Heart left ventricle (tissue), 16 donors: ENCODE results near the gene MCHR1. TPM values are rescaled to one million over a fixed set of nuclear protein-coding genes. Genes with fewer than 3 reads are reported as not detected.

Source experiments
- ATAC-seq, 4 donors: fragments of 200-7000 bp; cut with Tn5 transposase; one replicate each; pipeline ENCODE4 v1.9.1; 2020 to 2022; ENCODE audit warnings: moderate library complexity in 4 of 4, mild to moderate bottlenecking in 3 of 4, moderate number of reproducible peaks in 1 of 4
- DNase-seq, 5 donors: peaks; one replicate each; pipeline ENCODE4 v3.0.0-alpha.2; 2020
- H3K27ac ChIP-seq, 12 donors: fragments of 200-600 bp; sonication (generic) in 4 of 12; one replicate each; pipeline versions ENCODE4 v1.5.0 to v1.8.0; 2016 to 2022; ENCODE audit warnings: mild to moderate bottlenecking in 2 of 12
- H3K27me3 ChIP-seq, 9 donors: fragments of 200-600 bp; sonication (generic) in 2 of 9; one replicate each; pipeline versions ENCODE4 v1.5.1 to v1.8.0; 2016 to 2022; ENCODE audit warnings: mild to moderate bottlenecking in 3 of 9
- H3K36me3 ChIP-seq, 9 donors: fragments of 200-600 bp; sonication (generic) in 2 of 9; one replicate each; pipeline versions ENCODE4 v1.5.0 to v1.8.0; 2018 to 2022; ENCODE audit warnings: mild to moderate bottlenecking in 2 of 9
- H3K4me1 ChIP-seq, 12 donors: fragments of 200-600 bp; sonication (generic) in 4 of 12; one replicate each; pipeline versions ENCODE4 v1.5.0 to v1.8.0; 2016 to 2022; ENCODE audit warnings: mild to moderate bottlenecking in 3 of 12
- H3K4me3 ChIP-seq, 12 donors: fragments of 200-600 bp; sonication (generic) in 4 of 12; one replicate each; pipeline versions ENCODE4 v1.5.0 to v1.8.0; 2017 to 2022; ENCODE audit warnings: mild to moderate bottlenecking in 9 of 12, moderate library complexity in 4 of 12
- H3K9me3 ChIP-seq, 12 donors: fragments of 200-600 bp; sonication (generic) in 4 of 12; one replicate each; pipeline versions ENCODE4 v1.5.0 to v1.8.0; 2016 to 2022; ENCODE audit warnings: mild to moderate bottlenecking in 1 of 12
- CTCF ChIP-seq, 12 donors: fragments of 200-600 bp; sonication (generic) in 4 of 12; IDR thresholded peaks; one replicate each; pipeline versions ENCODE4 v1.5.0 to v1.8.0; 2018 to 2022; ENCODE audit warnings: antibody characterized with exemption in 12 of 12, mild to moderate bottlenecking in 5 of 12
- POLR2A ChIP-seq, 2 donors: fragments of 450-650 bp; IDR thresholded peaks; one replicate each; pipeline ENCODE4 v1.6.1; 2017; ENCODE audit warnings: antibody characterized with exemption in 2 of 2, mild to moderate bottlenecking in 2 of 2, moderate library complexity in 2 of 2
- WGBS, 4 donors: extraction: QIAGEN DNeasy Blood & Tissue Kit in 2 of 4; methylation state at CpG; one replicate each; pipeline versions ENCODE4 v1.1.5 to v1.1.7; 2013 to 2018; 5-methylcytosine and 5-hydroxymethylcytosine counted together
- intact Hi-C, 10 donors: fragments of 100-400 bp; cut with DNase I; formaldehyde crosslinking; loops; one replicate each; pipeline versions ENCODE4 v1.11.1 to v1.14.2; 2022
- polyA plus RNA-seq, 2 donors: library from polyadenylated mRNA; stranded (reverse); fragments of 200-250 nt; gene quantifications; one replicate each; pipeline ENCODE4 v1.2.3, GENCODE V29; 2013
- total RNA-seq, 9 donors: library from RNA; depleted of rRNA in 2 of 9; stranded (reverse); fragments of >200 nt in 2 of 9; fragmentation: NEBNext Ultra II Directional in 3 of 9; extraction: Animal tissue kit (Norgen Biotek cat#: 25700) in 3 of 9; gene quantifications; one replicate each; pipeline versions ENCODE4 v1.1.0 to v1.2.4, GENCODE V29; 2016 to 2023
- donor health status: ischemic (EF 13 %, LVEDD 7.1; RV severe dilation, severe dysfunction).
- donor health status: healthy with polysubstance abuse.
- donor health status: DM: no; HTN: yes; CAD: no.
- donor health status: DM: no; HTN: no; CAD: no.
- donor health status: ischemic (EF 25% LVEDD 6.9; RV normal size, moderate dysfunction).
- donor health status: ischemic (EF 25% LVEDD 5.7; RV mildly dilated, moderate dysfunction).
- donor health status: healthy.
- donor health status: DM: yes; HTN: yes; CAD: no.
- donor health status: ischemic (EF 35%, LVEDD 5.7; RV mildly dilated, moderate dysfunction).
- donor health status: nonischemic (EF 11% LVEDD 7.7; RV severe dilation, severe dysfunction).
- donor health status: DM: yes; HTN: yes; CAD: no.
- donor health status: PGD.
- donor health status: ischemic (EF 29% LVEDD 5.4; RV normal size, mild dysfunction).
- donor health status: nonischemic (EF 23%, LVEDD 6.1; RV moderate dilation, normal function).

MCHR1 gene
- total and polyA plus RNA-seq, 11 donors, result 0.09 to 0.96 (median 0.35) TPM; not detected in 4

GRCh38 chr22:40721266-40721665 lies 42.0 kb downstream of the MCHR1 start:
- intact Hi-C loops, result no loop called here
- Histone ChIP-seq H3K9me3 (no peaks in the 10 kb centered on the region), H3K27ac (no peak overlapping the region), H3K27me3 (no peaks in the 10 kb centered on the region), H3K4me3 (no peak overlapping the region), H3K4me1 (peaks cover 0 to 9% (median 2%) of the 10 kb centered on the region in 12 donors), H3K36me3 (no peaks in the 10 kb centered on the region)
- ATAC-seq, result peak in 2 of 4 donors; percentile 28 to 33
- 18 to 28% (median 20%) methylated on average over 6 of the region's 6 CpGs for WGBS, 4 donors
- DNase-seq, result no peak
- TF ChIP-seq CTCF (IDR thresholded peaks at IDR 0.05) (no peak), POLR2A (IDR thresholded peaks at IDR 0.05) (no peak)

GRCh38 chr22:40723396-40723933 lies 44.2 kb downstream of the MCHR1 start:
- DNase-seq (no peak), ATAC-seq (no peak)
- H3K4me3 ChIP-seq, result no peak overlapping the region
- TF ChIP-seq POLR2A (IDR thresholded peaks at IDR 0.05) (no peak), CTCF (IDR thresholded peaks at IDR 0.05) (no peak)
- H3K27me3 ChIP-seq, result no peaks in the 10 kb centered on the region
- WGBS, 4 donors, result 85 to 94% (median 93%) methylated on average over 13 of the region's 13 CpGs
- intact Hi-C loops, result no loop called here
- H3K9me3 ChIP-seq, result no peaks in the 10 kb centered on the region
- peaks cover 0 to 9% (median 3%) of the 10 kb centered on the region in 12 donors for H3K4me1 ChIP-seq
- no peaks in the 10 kb centered on the region for H3K36me3 ChIP-seq
- no peak overlapping the region for H3K27ac ChIP-seq

- DNase-seq (no peak), ATAC-seq (no peak)
- Histone ChIP-seq H3K9me3 (no peaks in the 10 kb centered on the region), H3K27ac (no peak overlapping the region), H3K4me1 (peaks cover 0 to 4% (median 0%) of the 10 kb centered on the region in 12 donors), H3K4me3 (no peak overlapping the region), H3K27me3 (no peaks in the 10 kb centered on the region), H3K36me3 (no peaks in the 10 kb centered on the region)
- intact Hi-C loops, result no loop called here
- TF ChIP-seq POLR2A (IDR thresholded peaks at IDR 0.05), result no peak
- no peak for TF ChIP-seq CTCF (IDR thresholded peaks at IDR 0.05)
- 57 to 69% (median 59%) methylated on average over 4 of the region's 4 CpGs for WGBS, 4 donors
Observed at GRCh38 chr22:40726514-40726913, 47.2 kb downstream of the MCHR1 start.

- ATAC-seq, result no peak
- H3K27me3 ChIP-seq, result no peaks in the 10 kb centered on the region
- WGBS, 4 donors, result 85 to 93% (median 90%) methylated on average over 11 of the region's 11 CpGs
- H3K4me1 ChIP-seq, result peaks cover 0 to 5% (median 0%) of the 10 kb centered on the region in 12 donors
- no peak overlapping the region for H3K4me3 ChIP-seq
- DNase-seq, result no peak
- no peaks in the 10 kb centered on the region for H3K36me3 ChIP-seq
- no peak for TF ChIP-seq CTCF (IDR thresholded peaks at IDR 0.05)
- no peak for TF ChIP-seq POLR2A (IDR thresholded peaks at IDR 0.05)
- intact Hi-C loops, result no loop called here
- no peak overlapping the region for H3K27ac ChIP-seq
- no peaks in the 10 kb centered on the region for H3K9me3 ChIP-seq
Observed at GRCh38 chr22:40727070-40727963, 48.0 kb downstream of the MCHR1 start.
